Lower leg skin (tissue), 3 donors: ENCODE data around the gene BPI.

ENCODE experiments used
- CTCF ChIP-seq, 3 donors: fragments of 450-650 bp; IDR thresholded peaks; one replicate each; pipeline ENCODE4 v1.5.1; 2016; ENCODE audit warnings: antibody characterized with exemption in 3 of 3, mild to moderate bottlenecking in 3 of 3, moderate library complexity in 2 of 3
- POLR2A ChIP-seq, 2 donors: fragments of 450-650 bp; IDR thresholded peaks; one replicate each; pipeline ENCODE4 v1.6.1; 2016 to 2017; ENCODE audit warnings: antibody characterized with exemption in 2 of 2, mild to moderate bottlenecking in 1 of 2, moderate library complexity in 1 of 2

- TF ChIP-seq POLR2A (IDR thresholded peaks at IDR 0.05): no peak
- TF ChIP-seq CTCF (IDR thresholded peaks at IDR 0.05): no peak
Measured at GRCh38 chr20:38330638-38331037, 26.7 kb downstream of the BPI start.
